Measurements from ENCODE around the gene RUBCNL.

DNA sequence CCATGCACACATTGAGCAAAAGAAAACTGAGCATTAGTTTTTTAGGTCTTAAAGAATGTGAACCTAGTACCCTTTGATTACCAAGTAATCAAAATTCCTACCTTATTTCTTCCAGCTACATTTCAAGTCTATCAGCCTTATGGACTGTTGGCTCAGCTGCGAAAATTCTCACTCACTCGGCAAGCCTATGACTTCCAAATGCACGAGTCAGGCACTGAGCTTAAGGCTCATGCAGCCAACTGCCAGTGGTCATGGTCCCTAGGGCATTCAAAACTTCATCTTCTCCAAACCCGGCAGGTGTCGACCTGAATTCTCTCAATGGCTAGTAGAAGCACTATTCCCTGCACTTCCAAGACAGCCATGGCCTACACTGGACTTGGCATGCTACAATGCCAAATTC, 41.2 kb downstream of the RUBCNL start:
- TF ChIP-seq, protein P1, sequence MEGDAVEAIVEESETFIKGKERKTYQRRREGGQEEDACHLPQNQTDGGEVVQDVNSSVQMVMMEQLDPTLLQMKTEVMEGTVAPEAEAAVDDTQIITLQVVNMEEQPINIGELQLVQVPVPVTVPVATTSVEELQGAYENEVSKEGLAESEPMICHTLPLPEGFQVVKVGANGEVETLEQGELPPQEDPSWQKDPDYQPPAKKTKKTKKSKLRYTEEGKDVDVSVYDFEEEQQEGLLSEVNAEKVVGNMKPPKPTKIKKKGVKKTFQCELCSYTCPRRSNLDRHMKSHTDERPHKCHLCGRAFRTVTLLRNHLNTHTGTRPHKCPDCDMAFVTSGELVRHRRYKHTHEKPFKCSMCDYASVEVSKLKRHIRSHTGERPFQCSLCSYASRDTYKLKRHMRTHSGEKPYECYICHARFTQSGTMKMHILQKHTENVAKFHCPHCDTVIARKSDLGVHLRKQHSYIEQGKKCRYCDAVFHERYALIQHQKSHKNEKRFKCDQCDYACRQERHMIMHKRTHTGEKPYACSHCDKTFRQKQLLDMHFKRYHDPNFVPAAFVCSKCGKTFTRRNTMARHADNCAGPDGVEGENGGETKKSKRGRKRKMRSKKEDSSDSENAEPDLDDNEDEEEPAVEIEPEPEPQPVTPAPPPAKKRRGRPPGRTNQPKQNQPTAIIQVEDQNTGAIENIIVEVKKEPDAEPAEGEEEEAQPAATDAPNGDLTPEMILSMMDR (conservative IDR thresholded peaks at IDR 0.05 in 1 of 2, IDR thresholded peaks at IDR 0.05 in 1 of 2; ENCODE audit: extremely low read depth in 1 of 2, insufficient read depth in 1 of 2, low read depth in 1 of 2, low read length in 2 of 2) = no peak
- TF ChIP-seq EZH2 (IDR thresholded peaks at IDR 0.05; ENCODE audit: borderline replicate concordance, low read length) = no peak
